T-helper 2 cell treated with Interferon-gamma antibody and Interleukin-4, amounts not matched to agents 100 ng/mL and 5 ng/mL, for 36 hours (primary cell): ENCODE measurements around the gene TBC1D10A. TPM values are rescaled to one million over a fixed set of nuclear protein-coding genes. Genes with fewer than 3 reads are reported as not detected.

Experiments
- intact Hi-C: fragments of 100-400 bp; cut with micrococcal nuclease; formaldehyde crosslinking; loops from one replicate; pipeline ENCODE4 v1.15.1; 2023
- total RNA-seq: library from RNA; stranded (reverse); gene quantifications from 2 replicates; pipeline ENCODE4 v1.2.3, GENCODE V29; 2022

Gene TBC1D10A
- total RNA-seq, 1 donor from 2014 or later, result 46.6 TPM

DNA sequence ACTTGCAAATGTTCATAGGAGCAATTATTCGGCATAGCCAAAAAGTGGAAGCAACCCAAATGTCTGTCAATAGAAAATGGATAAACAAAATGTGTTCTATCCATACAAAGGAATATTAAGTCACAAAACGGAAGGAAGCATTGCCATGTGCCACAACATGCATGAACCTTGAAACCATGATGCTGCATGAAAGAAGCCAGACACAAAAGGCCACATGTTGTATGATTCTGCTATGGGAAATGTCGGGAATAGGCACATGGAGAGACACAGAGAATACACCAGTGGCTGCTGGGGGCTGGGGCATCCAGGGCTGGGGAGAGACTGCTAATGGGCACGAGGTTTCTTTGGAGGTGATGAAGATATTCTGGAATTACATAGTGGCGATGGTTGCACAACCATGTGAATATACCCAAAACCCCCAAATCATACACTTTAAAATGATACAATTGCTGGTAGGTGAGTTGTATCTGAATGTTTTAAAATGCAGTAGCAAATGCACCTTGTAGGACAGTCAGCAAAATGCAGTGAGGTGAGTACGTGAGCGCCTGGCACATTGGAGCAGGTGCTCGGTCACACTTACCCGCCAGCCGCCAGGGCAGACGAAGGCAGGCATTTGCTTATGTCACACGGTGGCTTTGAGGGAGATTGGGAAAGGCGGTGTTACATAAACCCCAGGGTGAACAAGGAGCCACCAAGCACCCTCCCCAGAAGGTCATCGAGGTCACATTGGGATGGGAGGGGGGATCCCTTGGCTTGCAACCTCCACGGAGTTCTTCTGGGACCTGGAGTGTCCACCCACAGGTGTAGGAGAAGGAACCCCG lies 53.8 kb downstream of the TBC1D10A start:
- intact Hi-C loops, result no loop called here

GRCh38 chr22:30270832-30271231 lies 55.9 kb downstream of the TBC1D10A start:
- intact Hi-C loops, result no loop called here

DNA sequence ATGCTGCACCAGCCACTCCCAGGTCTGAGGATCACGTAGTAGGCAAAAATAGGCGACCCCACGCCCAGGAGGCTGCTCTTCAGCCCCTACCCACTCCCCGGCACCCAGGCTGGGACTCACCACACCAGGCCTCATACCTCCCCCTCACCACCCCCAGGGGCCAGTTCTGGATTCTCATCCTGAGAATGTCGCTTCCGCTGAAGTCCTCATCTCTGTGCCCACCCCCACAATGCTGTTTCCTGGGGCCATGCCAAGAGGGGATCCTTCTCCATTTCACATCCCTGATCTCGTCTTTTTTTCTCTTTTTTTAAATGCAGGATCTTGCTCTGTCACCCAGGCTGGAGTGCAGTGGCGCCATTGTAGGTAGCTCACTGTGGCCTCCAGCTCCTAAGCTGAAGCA lies 58.4 kb downstream of the TBC1D10A start:
- intact Hi-C loops, result loop anchor here (5.0 kb wide), 2 partner anchors 86 to 166 kb away; no protein-coding TSS in a partner anchor

- intact Hi-C loops, result loop anchor here (1.0 to 5.0 kb wide), 6 partner anchors 20 to 165 kb away; partner anchors contain the start of genes LIF, RNF215 and TBC1D10A
Measured at GRCh38 chr22:30267382-30268302, 59.1 kb downstream of the TBC1D10A start.

DNA sequence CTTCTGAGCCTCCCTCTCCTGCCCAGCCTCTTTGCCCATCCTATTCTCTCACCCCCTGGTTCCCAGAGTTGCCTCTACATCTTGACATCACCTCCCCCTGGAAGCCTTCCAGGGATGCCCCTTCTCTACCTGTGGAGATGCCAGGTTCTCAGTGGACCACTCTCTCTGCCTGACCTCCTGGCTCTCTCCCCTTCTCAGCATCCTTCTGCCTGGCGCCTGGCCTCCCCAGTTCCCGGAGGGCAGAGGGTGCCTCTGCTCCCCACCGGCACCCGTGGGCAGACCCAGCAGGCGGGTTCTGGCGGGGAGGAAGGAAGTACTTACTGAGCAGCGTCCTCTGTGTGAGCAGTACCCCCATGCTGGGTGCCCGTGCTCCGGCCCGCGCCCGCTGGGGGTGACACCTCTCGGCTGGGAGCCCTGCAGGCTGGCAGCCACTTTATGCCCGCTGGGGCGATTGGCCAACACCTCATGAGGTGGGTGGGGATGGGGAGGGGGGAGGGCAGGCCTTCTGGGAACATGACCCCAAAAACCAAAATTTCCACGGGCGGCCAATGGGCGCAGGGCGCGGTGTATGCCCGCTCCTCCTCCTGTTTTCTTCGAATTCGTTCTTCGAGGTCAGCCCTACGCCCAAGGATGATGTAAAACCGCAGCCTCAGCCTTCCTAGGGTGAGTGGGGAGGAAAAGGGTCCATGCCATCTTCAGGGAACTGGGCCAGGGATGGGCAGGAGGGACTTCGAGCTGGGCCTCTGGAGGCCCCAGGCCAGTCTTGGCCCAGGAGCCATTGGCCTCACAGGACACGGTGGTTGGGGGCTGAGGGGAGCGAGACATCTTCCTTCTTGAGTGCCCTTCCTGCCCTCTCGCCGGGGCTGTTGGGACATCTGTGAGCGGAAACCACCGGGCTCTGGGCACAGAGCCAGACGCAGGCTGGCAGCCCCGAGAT lies 60.0 kb downstream of the TBC1D10A start, which contains the start of gene OSM:
OSM (minus strand) TSS at position 407 of the 937 bp plus-strand sequence; CDS start at position 355, 52 bp downstream.
- intact Hi-C loops, result loop anchor here (1.0 to 5.0 kb wide), 7 partner anchors 20 to 164 kb away; partner anchors contain the start of genes LIF, RNF215, SF3A1 and TBC1D10A

- intact Hi-C loops, result loop anchor here (1.0 to 5.0 kb wide), 5 partner anchors 61 to 164 kb away; partner anchors contain the start of genes RNF215, SF3A1 and TBC1D10A
Measured at GRCh38 chr22:30265823-30266444, 60.8 kb downstream of the TBC1D10A start.

DNA sequence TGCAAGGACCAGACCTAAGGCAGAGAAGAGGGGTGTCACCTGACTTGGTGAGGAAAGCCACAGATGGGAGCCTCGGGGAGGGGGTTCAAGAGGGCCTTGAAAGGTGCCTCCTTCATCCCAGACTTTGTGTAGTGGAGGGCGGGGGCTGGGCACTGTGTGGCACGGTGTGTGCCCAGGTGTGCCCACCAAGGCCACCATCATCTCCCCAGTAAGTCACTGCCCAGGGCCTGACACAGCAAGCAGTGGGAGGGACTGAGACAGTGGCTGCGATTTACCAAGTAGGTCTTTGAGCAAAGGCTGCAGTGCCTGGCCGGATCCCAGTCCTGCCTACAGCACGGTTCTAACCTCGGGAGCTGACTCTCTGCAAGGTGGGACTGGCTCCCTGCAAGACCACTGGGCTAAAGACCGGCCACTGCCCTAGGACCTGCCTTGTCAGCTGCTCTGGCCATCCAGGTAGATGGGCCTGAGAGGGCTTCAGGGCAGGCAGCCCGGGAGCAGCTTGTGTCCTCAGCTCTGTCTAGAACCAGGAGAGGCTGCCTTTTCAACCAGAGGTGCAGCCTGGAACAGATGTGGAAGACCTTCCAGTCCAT lies 61.5 kb downstream of the TBC1D10A start:
- intact Hi-C loops, result loop anchor here (5.0 kb wide), 2 partner anchors 83 to 163 kb away; no protein-coding TSS in a partner anchor

- intact Hi-C loops, result no loop called here
Measured at GRCh38 chr22:30263883-30264282, 62.9 kb downstream of the TBC1D10A start.

DNA sequence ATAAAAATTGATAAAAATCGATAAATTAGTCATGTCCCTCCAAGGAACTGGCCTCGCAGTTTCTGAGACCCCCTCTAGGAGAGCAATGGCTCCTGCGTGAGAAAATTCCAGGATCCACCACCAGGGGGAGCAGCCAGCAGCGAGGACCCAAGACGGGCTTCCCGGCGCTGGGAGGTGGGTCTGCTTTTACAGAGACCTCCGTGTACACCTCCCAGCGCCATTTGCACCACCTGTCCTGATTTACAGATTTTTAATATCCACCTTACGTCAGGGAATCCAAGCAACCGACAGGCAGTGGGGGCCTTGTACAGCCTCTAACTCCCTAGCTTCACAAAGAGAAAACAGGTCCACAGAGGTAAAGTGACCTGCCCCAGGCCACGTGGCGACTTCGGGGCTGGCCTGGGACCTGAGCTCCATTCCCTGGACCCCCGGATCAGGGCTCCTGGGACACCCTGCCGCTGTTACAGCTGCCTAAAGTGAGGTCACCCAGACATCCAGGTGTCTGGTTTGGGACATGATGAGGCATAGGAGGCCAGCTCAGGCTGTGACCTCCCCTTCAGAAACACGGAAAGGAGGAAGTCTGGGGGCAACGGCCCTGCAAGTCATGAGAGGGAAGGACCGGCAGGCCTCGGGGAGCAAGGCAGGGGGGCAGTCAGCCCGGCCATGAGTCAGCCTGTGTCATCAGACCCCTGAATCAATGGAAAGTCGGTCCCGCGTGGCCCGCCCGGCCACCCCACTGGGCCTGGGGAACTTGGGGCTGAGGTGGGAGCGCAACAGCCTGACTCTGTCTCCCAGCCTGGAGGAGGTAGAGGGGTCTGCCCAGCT lies 63.6 kb downstream of the TBC1D10A start:
- intact Hi-C loops, result no loop called here

DNA sequence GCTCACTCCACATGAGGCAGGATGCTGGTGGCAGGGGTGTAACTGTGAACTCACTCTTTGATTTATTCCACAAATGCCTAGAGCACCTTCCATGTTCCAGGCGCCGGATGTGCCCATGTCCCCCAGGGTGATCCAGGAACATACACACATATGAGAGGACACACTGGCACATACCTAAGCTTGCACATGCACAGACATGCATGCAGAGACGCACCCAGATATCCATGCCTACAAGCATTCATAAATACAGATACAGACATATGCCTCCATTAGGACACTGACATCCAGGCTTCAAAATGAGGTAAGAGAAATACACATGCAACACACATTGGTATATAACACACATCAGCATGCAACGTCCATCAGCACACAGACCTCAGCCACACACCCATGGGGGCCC lies 64.6 kb downstream of the TBC1D10A start:
- intact Hi-C loops, result no loop called here

- intact Hi-C loops, result no loop called here
Measured at GRCh38 chr22:30261134-30261533, 65.6 kb downstream of the TBC1D10A start.

DNA sequence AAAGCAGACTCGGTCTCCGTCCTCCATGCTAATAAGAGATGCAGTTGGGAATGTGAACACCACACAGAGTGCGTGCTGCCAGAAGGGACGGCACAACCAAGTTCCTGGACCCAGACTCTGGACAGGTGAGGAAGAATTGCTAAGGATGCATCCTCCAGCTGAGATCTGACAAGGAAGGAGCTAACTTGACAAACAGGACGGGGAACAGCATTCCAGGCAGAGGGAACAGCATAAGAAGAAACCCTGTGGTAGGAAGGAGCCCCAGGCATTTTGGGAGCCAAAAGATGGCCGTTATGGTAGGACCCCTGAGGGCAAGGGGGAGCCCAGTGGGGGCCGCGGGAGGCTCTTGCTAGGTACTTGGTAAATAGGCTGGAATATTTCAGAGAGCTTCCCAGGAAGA lies 66.1 kb downstream of the TBC1D10A start:
- intact Hi-C loops, result no loop called here

DNA sequence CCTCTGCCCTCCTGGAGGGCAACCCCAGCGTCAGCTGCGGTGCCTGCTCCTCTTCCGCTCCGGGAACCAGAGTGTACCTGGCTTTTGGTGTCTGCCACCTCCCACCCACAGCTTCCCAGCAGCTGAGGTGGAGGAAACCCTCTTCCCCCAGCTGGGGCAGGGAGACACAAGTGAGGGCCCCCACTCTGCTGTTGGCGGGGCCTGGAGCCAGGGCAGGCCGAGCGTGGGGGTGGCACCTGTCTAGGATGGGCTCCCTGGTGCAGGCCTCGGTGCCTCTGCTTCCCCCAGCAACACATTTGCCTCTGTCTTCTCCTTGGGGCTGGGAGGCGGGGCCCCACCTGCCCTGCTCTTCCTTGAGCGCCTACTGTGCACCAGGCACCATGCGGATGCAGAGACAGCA lies 66.5 kb downstream of the TBC1D10A start:
- intact Hi-C loops, result no loop called here

GRCh38 chr22:30254314-30254713 lies 72.4 kb downstream of the TBC1D10A start:
- intact Hi-C loops, result no loop called here

- intact Hi-C loops, result no loop called here
Measured at GRCh38 chr22:30253205-30253852, 73.4 kb downstream of the TBC1D10A start.

- intact Hi-C loops, result no loop called here
Measured at GRCh38 chr22:30252411-30253204, 74.1 kb downstream of the TBC1D10A start.

GRCh38 chr22:30251711-30252110 lies 75.0 kb downstream of the TBC1D10A start:
- intact Hi-C loops, result no loop called here
